OCI-M1 (cell line): ENCODE measurements around the gene LAMC2.
"Not testable (repeated sequence)": the region's sequence is repeated elsewhere in the genome, so short reads cannot be mapped to it uniquely, and the experiment has no call there.

ENCODE experiments used
- DNase-seq: peaks from one replicate; lab custom pipeline; 2025; lab: John Stamatoyannopoulos, UW

Gene LAMC2

GRCh38 chr1:183185941-183186490, at the start of gene LAMC2:
Gene LAMC2 (plus strand): TSS chr1:183186264. CDS start chr1:183186353, 89 bp downstream.
- DNase-seq = no peak

- DNase-seq = no peak
Observed at GRCh38 chr1:183137782-183138181, 48.3 kb upstream of the LAMC2 start.

- DNase-seq = no peak
Observed at GRCh38 chr1:183138301-183138700, 47.8 kb upstream of the LAMC2 start.

- no peak for DNase-seq
Observed at GRCh38 chr1:183139281-183139942, 46.7 kb upstream of the LAMC2 start.

GRCh38 chr1:183140633-183141032, 45.4 kb upstream of the LAMC2 start:
- DNase-seq = no peak

- DNase-seq = no peak
Observed at GRCh38 chr1:183142171-183142570, 43.9 kb upstream of the LAMC2 start.

- no peak for DNase-seq
Observed at GRCh38 chr1:183143576-183144315, 42.3 kb upstream of the LAMC2 start.

- DNase-seq = no peak
Observed at GRCh38 chr1:183144752-183145151, 41.3 kb upstream of the LAMC2 start.

- no peak for DNase-seq
Observed at GRCh38 chr1:183147735-183148134, 38.3 kb upstream of the LAMC2 start.

- DNase-seq = peak; percentile 23
Observed at GRCh38 chr1:183148599-183148998, 37.5 kb upstream of the LAMC2 start.

GRCh38 chr1:183149273-183149672, 36.8 kb upstream of the LAMC2 start:
- no peak for DNase-seq

GRCh38 chr1:183150032-183150431, 36.0 kb upstream of the LAMC2 start:
- not testable (repeated sequence) for DNase-seq

- no peak for DNase-seq
Observed at GRCh38 chr1:183150445-183150844, 35.6 kb upstream of the LAMC2 start.

GRCh38 chr1:183152180-183152579, 33.9 kb upstream of the LAMC2 start:
- DNase-seq = no peak

- DNase-seq = no peak
Observed at GRCh38 chr1:183155939-183156338, 30.1 kb upstream of the LAMC2 start.

GRCh38 chr1:183159960-183160359, 26.1 kb upstream of the LAMC2 start:
- DNase-seq = no peak

GRCh38 chr1:183161391-183161790, 24.7 kb upstream of the LAMC2 start:
- DNase-seq = no peak

- DNase-seq = no peak
Observed at GRCh38 chr1:183163316-183163715, 22.7 kb upstream of the LAMC2 start.

GRCh38 chr1:183164340-183164739, 21.7 kb upstream of the LAMC2 start:
- DNase-seq = no peak

GRCh38 chr1:183164963-183165362, 21.1 kb upstream of the LAMC2 start:
- DNase-seq = no peak

GRCh38 chr1:183165456-183165855, 20.6 kb upstream of the LAMC2 start:
- no peak for DNase-seq

- no peak for DNase-seq
Observed at GRCh38 chr1:183166454-183166853, 19.6 kb upstream of the LAMC2 start.

GRCh38 chr1:183167676-183168075, 18.4 kb upstream of the LAMC2 start:
- no peak for DNase-seq
